Liver (tissue), 3 donors: ENCODE results near the gene TM4SF5.

ENCODE experiments used
- EGR1 ChIP-seq, 2 donors: IDR thresholded peaks; 2 replicates each; pipeline ENCODE4 v1.6.1; 2016 to 2018; ENCODE audit warnings: antibody characterized with exemption in 2 of 2, low read depth in 2 of 2
- FOXA2 ChIP-seq: IDR thresholded peaks from 2 replicates; pipeline ENCODE4 v1.6.1; 2016; ENCODE audit warnings: antibody characterized with exemption
- GABPA ChIP-seq, 2 donors: IDR thresholded peaks in 1 of 2; conservative IDR thresholded peaks in 1 of 2; 2 replicates each; pipeline ENCODE4 v1.6.1; 2016; ENCODE audit warnings: antibody characterized with exemption in 2 of 2, mild to moderate bottlenecking in 1 of 2, moderate library complexity in 1 of 2
- JUND ChIP-seq, 2 donors: IDR thresholded peaks; 2 replicates each; pipeline ENCODE4 v1.6.1; 2016; ENCODE audit warnings: antibody characterized with exemption in 2 of 2
- RAD21 ChIP-seq, 2 donors: IDR thresholded peaks; 2 replicates each; pipeline ENCODE4 v1.6.1; 2016; ENCODE audit warnings: antibody characterized with exemption in 2 of 2, mild to moderate bottlenecking in 2 of 2
- SP1 ChIP-seq: IDR thresholded peaks from 2 replicates; pipeline ENCODE4 v1.6.1; 2018; ENCODE audit warnings: antibody characterized with exemption, mild to moderate bottlenecking
- TAF1 ChIP-seq: conservative IDR thresholded peaks from 2 replicates; pipeline ENCODE4 v1.6.1; 2016; ENCODE audit warnings: antibody characterized with exemption, mild to moderate bottlenecking
- YY1 ChIP-seq: IDR thresholded peaks from 2 replicates; pipeline ENCODE4 v1.6.1; 2016; ENCODE audit warnings: antibody characterized with exemption, mild to moderate bottlenecking
- TF ChIP-seq, protein P1 (sequence below): fragments of 150-350 bp; IDR thresholded peaks from 2 replicates; pipeline ENCODE4 v1.5.1; 2017; ENCODE audit warnings: improper control_type of control experiment, low read depth, low read length; ENCODE audit not compliant: missing input control
- TF ChIP-seq, protein P2 (sequence below): IDR thresholded peaks from 2 replicates; pipeline ENCODE4 v1.6.1; 2016; ENCODE audit warnings: antibody characterized with exemption
- TF ChIP-seq, protein P3 (sequence below): IDR thresholded peaks from 2 replicates; pipeline ENCODE4 v1.6.1; 2016; ENCODE audit warnings: antibody characterized with exemption, mild to moderate bottlenecking
- TF ChIP-seq, protein P4 (sequence below): IDR thresholded peaks from 2 replicates; pipeline ENCODE4 v1.6.1; 2016; ENCODE audit warnings: antibody characterized with exemption
- TF ChIP-seq, protein P5 (sequence below): IDR thresholded peaks from 2 replicates; pipeline ENCODE4 v1.6.1; 2016; ENCODE audit warnings: antibody characterized with exemption
- donor health status: healthy.
- donor health status: healthy.

DNA sequence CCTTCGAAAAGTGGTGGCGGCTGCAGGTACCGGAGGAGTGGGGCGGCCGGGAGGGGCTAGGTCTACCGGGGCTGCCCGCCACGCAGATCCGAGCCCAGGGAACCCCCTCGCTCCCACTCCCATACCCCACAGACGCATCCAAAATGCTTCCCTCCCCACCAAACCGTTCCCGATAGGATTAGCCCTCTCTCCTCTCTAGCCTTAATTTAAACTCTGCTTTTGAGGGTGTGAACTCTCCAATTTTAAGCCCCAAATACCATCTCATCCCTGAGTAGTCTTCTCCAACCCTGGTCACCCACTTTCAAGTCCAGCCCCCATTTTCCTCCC lies 31.7 kb upstream of the TM4SF5 start:
- TF ChIP-seq, protein P1, sequence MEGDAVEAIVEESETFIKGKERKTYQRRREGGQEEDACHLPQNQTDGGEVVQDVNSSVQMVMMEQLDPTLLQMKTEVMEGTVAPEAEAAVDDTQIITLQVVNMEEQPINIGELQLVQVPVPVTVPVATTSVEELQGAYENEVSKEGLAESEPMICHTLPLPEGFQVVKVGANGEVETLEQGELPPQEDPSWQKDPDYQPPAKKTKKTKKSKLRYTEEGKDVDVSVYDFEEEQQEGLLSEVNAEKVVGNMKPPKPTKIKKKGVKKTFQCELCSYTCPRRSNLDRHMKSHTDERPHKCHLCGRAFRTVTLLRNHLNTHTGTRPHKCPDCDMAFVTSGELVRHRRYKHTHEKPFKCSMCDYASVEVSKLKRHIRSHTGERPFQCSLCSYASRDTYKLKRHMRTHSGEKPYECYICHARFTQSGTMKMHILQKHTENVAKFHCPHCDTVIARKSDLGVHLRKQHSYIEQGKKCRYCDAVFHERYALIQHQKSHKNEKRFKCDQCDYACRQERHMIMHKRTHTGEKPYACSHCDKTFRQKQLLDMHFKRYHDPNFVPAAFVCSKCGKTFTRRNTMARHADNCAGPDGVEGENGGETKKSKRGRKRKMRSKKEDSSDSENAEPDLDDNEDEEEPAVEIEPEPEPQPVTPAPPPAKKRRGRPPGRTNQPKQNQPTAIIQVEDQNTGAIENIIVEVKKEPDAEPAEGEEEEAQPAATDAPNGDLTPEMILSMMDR, result no peak
- TF ChIP-seq, protein P2, sequence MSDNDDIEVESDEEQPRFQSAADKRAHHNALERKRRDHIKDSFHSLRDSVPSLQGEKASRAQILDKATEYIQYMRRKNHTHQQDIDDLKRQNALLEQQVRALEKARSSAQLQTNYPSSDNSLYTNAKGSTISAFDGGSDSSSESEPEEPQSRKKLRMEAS, result no peak
- TF ChIP-seq, protein P3, sequence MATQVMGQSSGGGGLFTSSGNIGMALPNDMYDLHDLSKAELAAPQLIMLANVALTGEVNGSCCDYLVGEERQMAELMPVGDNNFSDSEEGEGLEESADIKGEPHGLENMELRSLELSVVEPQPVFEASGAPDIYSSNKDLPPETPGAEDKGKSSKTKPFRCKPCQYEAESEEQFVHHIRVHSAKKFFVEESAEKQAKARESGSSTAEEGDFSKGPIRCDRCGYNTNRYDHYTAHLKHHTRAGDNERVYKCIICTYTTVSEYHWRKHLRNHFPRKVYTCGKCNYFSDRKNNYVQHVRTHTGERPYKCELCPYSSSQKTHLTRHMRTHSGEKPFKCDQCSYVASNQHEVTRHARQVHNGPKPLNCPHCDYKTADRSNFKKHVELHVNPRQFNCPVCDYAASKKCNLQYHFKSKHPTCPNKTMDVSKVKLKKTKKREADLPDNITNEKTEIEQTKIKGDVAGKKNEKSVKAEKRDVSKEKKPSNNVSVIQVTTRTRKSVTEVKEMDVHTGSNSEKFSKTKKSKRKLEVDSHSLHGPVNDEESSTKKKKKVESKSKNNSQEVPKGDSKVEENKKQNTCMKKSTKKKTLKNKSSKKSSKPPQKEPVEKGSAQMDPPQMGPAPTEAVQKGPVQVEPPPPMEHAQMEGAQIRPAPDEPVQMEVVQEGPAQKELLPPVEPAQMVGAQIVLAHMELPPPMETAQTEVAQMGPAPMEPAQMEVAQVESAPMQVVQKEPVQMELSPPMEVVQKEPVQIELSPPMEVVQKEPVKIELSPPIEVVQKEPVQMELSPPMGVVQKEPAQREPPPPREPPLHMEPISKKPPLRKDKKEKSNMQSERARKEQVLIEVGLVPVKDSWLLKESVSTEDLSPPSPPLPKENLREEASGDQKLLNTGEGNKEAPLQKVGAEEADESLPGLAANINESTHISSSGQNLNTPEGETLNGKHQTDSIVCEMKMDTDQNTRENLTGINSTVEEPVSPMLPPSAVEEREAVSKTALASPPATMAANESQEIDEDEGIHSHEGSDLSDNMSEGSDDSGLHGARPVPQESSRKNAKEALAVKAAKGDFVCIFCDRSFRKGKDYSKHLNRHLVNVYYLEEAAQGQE, result no peak
- TF ChIP-seq FOXA2 (no peak), GABPA (IDR thresholded peaks at IDR 0.05 in 1 of 2, conservative IDR thresholded peaks at IDR 0.05 in 1 of 2) (no peak), YY1 (no peak), SP1 (no peak), EGR1 (IDR thresholded peaks at IDR 0.05; ENCODE audit: low read depth in 2 of 2) (no peak), RAD21 (IDR thresholded peaks at IDR 0.05) (no peak), TAF1 (no peak), JUND (IDR thresholded peaks at IDR 0.05) (no peak)
- TF ChIP-seq, protein P4, sequence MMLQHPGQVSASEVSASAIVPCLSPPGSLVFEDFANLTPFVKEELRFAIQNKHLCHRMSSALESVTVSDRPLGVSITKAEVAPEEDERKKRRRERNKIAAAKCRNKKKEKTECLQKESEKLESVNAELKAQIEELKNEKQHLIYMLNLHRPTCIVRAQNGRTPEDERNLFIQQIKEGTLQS, result no peak
- TF ChIP-seq, protein P5, sequence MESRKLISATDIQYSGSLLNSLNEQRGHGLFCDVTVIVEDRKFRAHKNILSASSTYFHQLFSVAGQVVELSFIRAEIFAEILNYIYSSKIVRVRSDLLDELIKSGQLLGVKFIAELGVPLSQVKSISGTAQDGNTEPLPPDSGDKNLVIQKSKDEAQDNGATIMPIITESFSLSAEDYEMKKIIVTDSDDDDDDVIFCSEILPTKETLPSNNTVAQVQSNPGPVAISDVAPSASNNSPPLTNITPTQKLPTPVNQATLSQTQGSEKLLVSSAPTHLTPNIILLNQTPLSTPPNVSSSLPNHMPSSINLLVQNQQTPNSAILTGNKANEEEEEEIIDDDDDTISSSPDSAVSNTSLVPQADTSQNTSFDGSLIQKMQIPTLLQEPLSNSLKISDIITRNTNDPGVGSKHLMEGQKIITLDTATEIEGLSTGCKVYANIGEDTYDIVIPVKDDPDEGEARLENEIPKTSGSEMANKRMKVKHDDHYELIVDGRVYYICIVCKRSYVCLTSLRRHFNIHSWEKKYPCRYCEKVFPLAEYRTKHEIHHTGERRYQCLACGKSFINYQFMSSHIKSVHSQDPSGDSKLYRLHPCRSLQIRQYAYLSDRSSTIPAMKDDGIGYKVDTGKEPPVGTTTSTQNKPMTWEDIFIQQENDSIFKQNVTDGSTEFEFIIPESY, result no peak
